Measurements from ENCODE around the gene TOMM34. TPM values are rescaled to one million over a fixed set of nuclear protein-coding genes. Genes with fewer than 3 reads are reported as not detected.

Gene TOMM34
- total RNA-seq, 1 experiment from 2014 or later, result 30.6 TPM

GRCh38 chr20:44917399-44917798 lies 42.8 kb downstream of the TOMM34 start:
- TF ChIP-seq POLR2AphosphoS5 (IDR thresholded peaks at IDR 0.05; ENCODE audit: low read depth, low read length), result no peak
- TF ChIP-seq TCF7L2 (IDR thresholded peaks at IDR 0.05; ENCODE audit: low read depth, low read length), result no peak
- no peak for TF ChIP-seq REST (IDR thresholded peaks at IDR 0.05; ENCODE audit: insufficient read depth in 1 of 2, low read depth in 2 of 2, low read length in 1 of 2)
- TF ChIP-seq CTCF (IDR thresholded peaks at IDR 0.05), result no peak
- TF ChIP-seq SIN3A (IDR thresholded peaks at IDR 0.05; ENCODE audit: borderline replicate concordance, insufficient read depth, low read depth, low read length), result no peak
- in situ Hi-C loops (cut with HindIII; ENCODE audit: low pct_unique_long_range_greater_than_20kb, low sequenced_read_pairs) (no loop called here), intact Hi-C loops (cut with micrococcal nuclease; ENCODE audit: unreplicated experiment) (no loop called here)
- Histone ChIP-seq H3K4me3 (ENCODE audit: low read depth in 2 of 2, low read length in 2 of 2) (no peak overlapping the region), H3K9me3 (ENCODE audit: control insufficient read depth, insufficient read depth, low read depth, low read length) (no peaks in the 10 kb centered on the region), H3K4me1 (ENCODE audit: control insufficient read depth, insufficient read depth, low read length) (no peaks in the 10 kb centered on the region), H3K27ac (ENCODE audit: low read length) (no peak overlapping the region), H3K36me3 (ENCODE audit: control insufficient read depth, insufficient read depth, low read length) (peaks cover 6% of the 10 kb centered on the region; the same call in 1 of the 2 replicates), H3K27me3 (ENCODE audit: control insufficient read depth, insufficient read depth, low read length) (no peaks in the 10 kb centered on the region)
- BruUV-seq (replicated peaks), result no TSS peak
- POLR2A ChIA-PET, result interaction anchor here (0.6 kb wide), 1 partner anchor 42 kb away, joined by 3 read pairs; no protein-coding TSS in a partner anchor
- ATAC-seq, result no peak
- no peak for DNase-seq (ENCODE audit: low read depth, low spot score)
- CTCF ChIA-PET, result interaction anchor here (0.7 kb wide), 1 partner anchor 232 kb away, joined by 6 read pairs; no protein-coding TSS in a partner anchor

GRCh38 chr20:44916586-44916985 lies 43.6 kb downstream of the TOMM34 start:
- in situ Hi-C loops (cut with HindIII; ENCODE audit: low pct_unique_long_range_greater_than_20kb, low sequenced_read_pairs), result no loop called here
- TF ChIP-seq CTCF (IDR thresholded peaks at IDR 0.05) (no peak), TCF7L2 (IDR thresholded peaks at IDR 0.05; ENCODE audit: low read depth, low read length) (no peak), REST (IDR thresholded peaks at IDR 0.05; ENCODE audit: insufficient read depth in 1 of 2, low read depth in 2 of 2, low read length in 1 of 2) (no peak), SIN3A (IDR thresholded peaks at IDR 0.05; ENCODE audit: borderline replicate concordance, insufficient read depth, low read depth, low read length) (no peak), POLR2AphosphoS5 (IDR thresholded peaks at IDR 0.05; ENCODE audit: low read depth, low read length) (no peak)
- POLR2A ChIA-PET, result interaction anchor here (0.6 kb wide), 1 partner anchor 42 kb away, joined by 3 read pairs; no protein-coding TSS in a partner anchor
- H3K36me3 ChIP-seq (ENCODE audit: control insufficient read depth, insufficient read depth, low read length), result peaks cover 6% of the 10 kb centered on the region; the same call in 1 of the 2 replicates
- H3K9me3 ChIP-seq (ENCODE audit: control insufficient read depth, insufficient read depth, low read depth, low read length), result no peaks in the 10 kb centered on the region
- intact Hi-C loops (cut with micrococcal nuclease; ENCODE audit: unreplicated experiment), result no loop called here
- ATAC-seq (no peak), DNase-seq (ENCODE audit: low read depth, low spot score) (no peak)
- H3K27ac ChIP-seq (ENCODE audit: low read length), result no peak overlapping the region
- H3K4me1 ChIP-seq (ENCODE audit: control insufficient read depth, insufficient read depth, low read length), result no peaks in the 10 kb centered on the region
- CTCF ChIA-PET, result no interaction called here
- H3K27me3 ChIP-seq (ENCODE audit: control insufficient read depth, insufficient read depth, low read length), result no peaks in the 10 kb centered on the region
- no TSS peak for BruUV-seq (replicated peaks)
- H3K4me3 ChIP-seq (ENCODE audit: low read depth in 2 of 2, low read length in 2 of 2), result no peak overlapping the region

Measured in Panc1 (cell line).